Spleen (tissue), 11 donors: ENCODE measurements around the gene AKT3. TPM values are rescaled to one million over a fixed set of nuclear protein-coding genes. Genes with fewer than 3 reads are reported as not detected.
A peak's percentile ranks its signal among the peaks of the same experiment; 100 is the strongest.

Experiments
- DNase-seq: peaks from one replicate; pipeline ENCODE4 v3.0.0-alpha.2; 2020
- H3K27ac ChIP-seq, 8 donors: fragments of 200-600 bp; sonication (generic) in 7 of 8; 1 replicate in 4 of 8; 2 replicates in 4 of 8; pipeline versions ENCODE4 v1.5.0 to v1.8.0; 2016 to 2021; ENCODE audit warnings: inconsistent platforms in 4 of 8, mild to moderate bottlenecking in 4 of 8, moderate library complexity in 1 of 8
- H3K27me3 ChIP-seq, 7 donors: fragments of 200-600 bp; sonication (generic) in 6 of 7; replicated peaks in 1 of 7; 1 replicate in 4 of 7; 2 replicates in 3 of 7; pipeline versions ENCODE4 v1.5.0 to v1.8.0; 2016 to 2021; ENCODE audit warnings: inconsistent platforms in 3 of 7, mild to moderate bottlenecking in 1 of 7
- H3K36me3 ChIP-seq, 6 donors: fragments of 200-600 bp; sonication (generic) in 5 of 6; 1 replicate in 4 of 6; 2 replicates in 2 of 6; pipeline versions ENCODE4 v1.5.0 to v1.8.0; 2016 to 2021; ENCODE audit warnings: inconsistent platforms in 2 of 6
- H3K4me1 ChIP-seq, 6 donors: fragments of 200-600 bp; sonication (generic) in 5 of 6; 1 replicate in 3 of 6; 2 replicates in 3 of 6; pipeline versions ENCODE4 v1.5.0 to v1.8.0; 2016 to 2021; ENCODE audit warnings: inconsistent platforms in 3 of 6
- H3K4me3 ChIP-seq, 8 donors: fragments of 200-600 bp; sonication (generic) in 7 of 8; 1 replicate in 4 of 8; 2 replicates in 4 of 8; pipeline versions ENCODE4 v1.5.0 to v1.8.0; 2016 to 2021; ENCODE audit warnings: inconsistent platforms in 4 of 8, mild to moderate bottlenecking in 4 of 8, moderate library complexity in 2 of 8
- H3K9me3 ChIP-seq, 8 donors: fragments of 200-600 bp; sonication (generic) in 7 of 8; 1 replicate in 4 of 8; 2 replicates in 4 of 8; pipeline versions ENCODE4 v1.5.0 to v1.8.0; 2016 to 2021; ENCODE audit warnings: inconsistent platforms in 4 of 8
- CTCF ChIP-seq, 11 experiments: fragments of 200-600 bp in 7 of 11; fragments of 450-650 bp in 4 of 11; sonication (generic) in 4 of 11; IDR thresholded peaks in 8 of 11; conservative IDR thresholded peaks in 3 of 11; 1 replicate in 7 of 11; 2 replicates in 4 of 11; pipeline versions ENCODE4 v1.4.0 to v1.8.0; 2016 to 2021; ENCODE audit warnings: antibody characterized with exemption in 11 of 11, inconsistent platforms in 4 of 11, mild to moderate bottlenecking in 1 of 11
- POLR2A ChIP-seq, 3 donors: fragments of 450-650 bp; IDR thresholded peaks; one replicate each; pipeline ENCODE4 v1.5.1; 2017; ENCODE audit warnings: antibody characterized with exemption in 3 of 3, mild to moderate bottlenecking in 1 of 3
- POLR2AphosphoS5 ChIP-seq, 3 donors: sonication (generic); formaldehyde crosslinking; IDR thresholded peaks; one replicate each; pipeline ENCODE4 v1.5.1; 2017; ENCODE audit warnings: antibody characterized with exemption in 3 of 3
- WGBS, 5 donors: extraction: QIAGEN DNeasy Blood & Tissue Kit in 3 of 5; methylation state at CpG; one replicate each; pipeline versions ENCODE4 v1.1.5 to v1.1.7; 2013 to 2018; 5-methylcytosine and 5-hydroxymethylcytosine counted together
- intact Hi-C: fragments of 100-400 bp; cut with DNase I; formaldehyde crosslinking; loops from one replicate; pipeline ENCODE4 v1.15.0; 2023; ENCODE audit warnings: low total_unique reads
- polyA plus RNA-seq, 3 donors: library from polyadenylated mRNA; stranded (reverse); fragments of 200-250 nt; gene quantifications; one replicate each; pipeline ENCODE4 v1.2.1, GENCODE V29; 2013
- total RNA-seq, 7 donors: library from RNA; depleted of rRNA in 3 of 7; stranded (reverse); fragments of >200 nt in 3 of 7; fragmentation: NEBNext Ultra II Directional in 4 of 7; extraction: Animal tissue kit (Norgen Biotek cat#: 25700) in 4 of 7; gene quantifications; one replicate each; pipeline versions ENCODE4 v1.1.0 to v1.2.1, GENCODE V29; 2016 to 2021
- donor health status: healthy with polysubstance abuse.
- donor health status: DM: no; HTN: no; CAD: no; lungs with moderate emphysema.
- donor health status: DM: no; HTN: no; CAD: no.
- donor health status: Bipolar disorder and iron deficiency.
- donor health status: healthy.
- donor health status: DM: no; HTN: no; CAD: no.
- donor health status: DM: yes; HTN: yes; CAD: no.

The AKT3 gene
- total and polyA plus RNA-seq, 10 donors: 4.3 to 91.3 (median 46.4) TPM

DNA sequence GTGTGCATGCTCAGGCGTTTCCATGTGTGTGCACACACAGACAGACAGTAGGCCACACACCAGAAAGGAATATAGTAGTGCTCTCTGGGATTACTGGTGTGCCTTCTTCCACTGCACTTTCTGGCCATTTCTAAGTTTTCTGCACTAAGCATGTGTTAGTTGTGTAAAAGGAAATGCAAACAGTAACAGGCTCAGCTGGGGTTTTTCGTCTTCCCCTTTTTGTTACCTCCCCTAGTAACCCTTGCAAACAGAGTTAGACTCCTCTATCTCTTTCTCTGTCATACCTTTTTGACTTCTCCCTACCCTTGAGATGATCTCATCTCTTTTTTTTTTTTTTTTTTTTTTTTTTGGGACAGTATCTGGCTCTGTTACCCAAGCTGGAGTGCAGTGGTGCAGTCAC lies 398.0 kb downstream of the AKT3 start:
- Histone ChIP-seq H3K27ac (peak overlapping the region in 2 of 8 donors; percentile 19 to 23), H3K4me3 (no peak overlapping the region), H3K36me3 (peaks cover 0 to 18% (median 0%) of the 10 kb centered on the region in 6 donors), H3K27me3 (no peaks in the 10 kb centered on the region), H3K9me3 (no peaks in the 10 kb centered on the region), H3K4me1 (peaks cover 0 to 26% (median 8%) of the 10 kb centered on the region in 6 donors)
- WGBS, 5 donors: 48 to 69% (median 63%) methylated on average over 2 of the region's 2 CpGs
- intact Hi-C loops: no loop called here
- DNase-seq: no peak
- no peak for TF ChIP-seq POLR2AphosphoS5 (IDR thresholded peaks at IDR 0.05)
- TF ChIP-seq POLR2A (IDR thresholded peaks at IDR 0.05): no peak
- no peak for TF ChIP-seq CTCF (IDR thresholded peaks at IDR 0.05 in 8 of 11, conservative IDR thresholded peaks at IDR 0.05 in 3 of 11)

GRCh38 chr1:243449373-243449772 lies 400.7 kb downstream of the AKT3 start:
- WGBS, 5 donors: 93 to 96% (median 94%) methylated on average over 6 of the region's 6 CpGs
- no peaks in the 10 kb centered on the region for H3K9me3 ChIP-seq
- no peak for DNase-seq
- intact Hi-C loops: no loop called here
- H3K4me3 ChIP-seq: no peak overlapping the region
- no peak overlapping the region for H3K27ac ChIP-seq
- TF ChIP-seq POLR2AphosphoS5 (IDR thresholded peaks at IDR 0.05) (no peak), POLR2A (IDR thresholded peaks at IDR 0.05) (no peak), CTCF (IDR thresholded peaks at IDR 0.05 in 8 of 11, conservative IDR thresholded peaks at IDR 0.05 in 3 of 11) (no peak)
- no peaks in the 10 kb centered on the region for H3K27me3 ChIP-seq
- H3K4me1 ChIP-seq: peaks cover 0 to 26% (median 8%) of the 10 kb centered on the region in 6 donors
- peaks cover 0 to 15% (median 0%) of the 10 kb centered on the region in 6 donors for H3K36me3 ChIP-seq

DNA sequence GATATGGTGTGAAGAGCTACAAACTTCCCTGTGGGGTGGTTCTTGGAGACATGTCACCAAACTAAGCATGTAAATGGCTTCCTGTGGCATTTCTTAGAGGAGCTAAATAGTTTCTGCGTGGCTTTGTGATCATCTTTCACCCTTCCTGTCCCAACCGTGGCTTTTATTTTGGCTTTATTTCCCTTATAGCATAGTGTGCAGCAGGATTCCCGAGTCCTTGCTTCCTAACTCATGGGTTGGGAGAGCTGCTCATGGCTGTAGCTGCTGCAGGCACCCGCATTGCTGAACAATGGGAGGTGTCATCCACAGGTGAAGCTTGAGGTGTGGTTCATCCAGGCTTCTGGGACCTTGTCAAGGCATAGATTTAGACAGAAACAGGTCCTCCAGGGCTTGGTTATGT lies 402.2 kb downstream of the AKT3 start:
- DNase-seq: no peak
- Histone ChIP-seq H3K27me3 (no peaks in the 10 kb centered on the region), H3K4me3 (no peak overlapping the region), H3K9me3 (no peaks in the 10 kb centered on the region), H3K27ac (no peak overlapping the region), H3K36me3 (peaks cover 0 to 10% (median 0%) of the 10 kb centered on the region in 6 donors), H3K4me1 (peaks cover 0 to 40% (median 14%) of the 10 kb centered on the region in 6 donors)
- TF ChIP-seq POLR2A (IDR thresholded peaks at IDR 0.05) (no peak), CTCF (IDR thresholded peaks at IDR 0.05 in 8 of 11, conservative IDR thresholded peaks at IDR 0.05 in 3 of 11) (no peak), POLR2AphosphoS5 (IDR thresholded peaks at IDR 0.05) (no peak)
- WGBS, 5 donors: 46 to 56% (median 48%) methylated on average over 4 of the region's 4 CpGs
- intact Hi-C loops: no loop called here

GRCh38 chr1:243447347-243447746 lies 402.7 kb downstream of the AKT3 start:
- Histone ChIP-seq H3K9me3 (no peaks in the 10 kb centered on the region), H3K4me3 (no peak overlapping the region), H3K36me3 (peaks cover 0 to 10% (median 0%) of the 10 kb centered on the region in 6 donors), H3K27me3 (no peaks in the 10 kb centered on the region), H3K27ac (no peak overlapping the region), H3K4me1 (peaks cover 0 to 42% (median 14%) of the 10 kb centered on the region in 6 donors)
- 56 to 77% (median 71%) methylated on average over 3 of the region's 3 CpGs for WGBS, 5 donors
- intact Hi-C loops: no loop called here
- DNase-seq: no peak
- TF ChIP-seq CTCF (IDR thresholded peaks at IDR 0.05 in 8 of 11, conservative IDR thresholded peaks at IDR 0.05 in 3 of 11): no peak
- TF ChIP-seq POLR2A (IDR thresholded peaks at IDR 0.05): no peak
- TF ChIP-seq POLR2AphosphoS5 (IDR thresholded peaks at IDR 0.05): no peak
